ENCODE data around the gene MBTD1. TPM values are rescaled to one million over a fixed set of nuclear protein-coding genes. Genes with fewer than 3 reads are reported as not detected.

The MBTD1 gene
- total and polyA plus RNA-seq, 2 of the 8 experiments (the other 6 are each of a cell fraction or from before 2014, with no cell fraction given), result 20.3 to 51.4 TPM

DNA sequence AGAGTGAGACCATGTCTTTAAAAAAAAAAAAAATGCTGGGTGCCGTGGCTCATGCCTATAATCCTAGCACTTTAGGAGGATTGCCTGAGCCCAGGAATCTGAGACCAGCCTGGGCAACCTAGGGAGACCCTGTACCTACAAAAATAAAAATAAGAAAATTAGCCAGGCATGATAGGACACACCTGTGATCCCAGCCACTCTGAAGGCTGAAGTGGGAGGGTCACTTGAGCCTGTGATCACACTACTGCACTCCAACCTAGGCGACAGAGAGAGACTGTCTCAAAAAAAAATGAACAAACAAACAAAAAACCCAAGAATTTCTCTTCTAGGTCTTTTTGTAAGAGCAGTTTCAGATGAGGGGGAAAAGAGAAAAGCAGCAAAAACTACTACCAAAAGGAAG is 59.0 kb downstream of the MBTD1 start:
- Histone ChIP-seq H3K23ac (ENCODE audit: insufficient read length) (no peak overlapping the region), H2BK120ac (replicated peaks; ENCODE audit: low read depth, low read length) (no peak overlapping the region), H3K79me1 (ENCODE audit: low read depth, low read length) (no peaks in the 10 kb centered on the region), H3K23me2 (ENCODE audit: low read depth, low read length) (no peaks in the 10 kb centered on the region), H3K4me2 (ENCODE audit: insufficient read depth in 1 of 2, low read depth in 2 of 2, low read length in 2 of 2) (no peak overlapping the region), H4K91ac (replicated peaks; ENCODE audit: insufficient read length, low read length) (no peak overlapping the region), H3K4ac (replicated peaks; ENCODE audit: insufficient read length, low read depth, low read length) (no peak overlapping the region), H3K4me3 (ENCODE audit: extremely low read depth in 1 of 4, insufficient read depth in 2 of 4, low read depth in 3 of 4, low read length in 4 of 4) (no peak overlapping the region), H3K36me3 (ENCODE audit: control insufficient read depth in 2 of 4, insufficient read depth in 4 of 4, low read length in 3 of 4) (peaks cover 18 to 72% (median 49%) of the 10 kb centered on the region in 4 experiments), H3K4me1 (replicated peaks in 1 of 4; ENCODE audit: control insufficient read depth in 3 of 4, insufficient read depth in 4 of 4, low read length in 3 of 4) (no peaks in the 10 kb centered on the region), H4K5ac (ENCODE audit: insufficient read length, low read depth, low read length) (no peak overlapping the region), H2AFZ (ENCODE audit: low read length) (no peak overlapping the region), H3K18ac (ENCODE audit: extremely low read depth, low read length) (no peak overlapping the region), H2AK5ac (ENCODE audit: low read depth, low read length) (no peak overlapping the region), H3K9ac (replicated peaks in 1 of 4; ENCODE audit: extremely low read depth in 1 of 4, low read depth in 3 of 4, low read length in 3 of 4) (no peak overlapping the region), H2BK15ac (ENCODE audit: low read length) (no peak overlapping the region), H3K56ac (replicated peaks; ENCODE audit: insufficient read length, low read depth, low read length) (no peak overlapping the region), H3K9me3 (ENCODE audit: insufficient read depth in 2 of 2, low read depth in 1 of 2, low read length in 1 of 2) (no peaks in the 10 kb centered on the region), H3K79me2 (ENCODE audit: control insufficient read depth in 1 of 2, insufficient read depth in 2 of 2, low read length in 2 of 2) (no peaks in the 10 kb centered on the region), H4K8ac (ENCODE audit: extremely low read depth, insufficient read depth, low read length) (no peak overlapping the region), H2BK20ac (ENCODE audit: low read length) (no peak overlapping the region), H3K14ac (ENCODE audit: insufficient read length) (no peak overlapping the region), H2BK5ac (ENCODE audit: low read depth, low read length) (no peak overlapping the region), H3K27ac (ENCODE audit: low read depth, low read length) (no peak overlapping the region), H3K27me3 (replicated peaks in 1 of 4; ENCODE audit: control insufficient read depth in 3 of 4, extremely low read depth in 1 of 4, insufficient read depth in 3 of 4, low read length in 3 of 4) (no peaks in the 10 kb centered on the region), H2BK12ac (ENCODE audit: low read depth, low read length) (no peak overlapping the region), H4K20me1 (replicated peaks in 1 of 2; ENCODE audit: control insufficient read depth in 1 of 2, insufficient read depth in 2 of 2, low read length in 2 of 2) (no peaks in the 10 kb centered on the region)
- TF ChIP-seq SIN3A (conservative IDR thresholded peaks at IDR 0.05 in 1 of 2, IDR thresholded peaks at IDR 0.05 in 1 of 2; ENCODE audit: low read depth in 1 of 2, low read length in 2 of 2) (no peak), TAF7 (optimal IDR thresholded peaks at IDR 0.05; ENCODE audit: borderline replicate concordance, low read depth, low read length) (no peak), TCF12 (IDR thresholded peaks at IDR 0.05; ENCODE audit: low read depth, low read length) (no peak), EZH2 (IDR thresholded peaks at IDR 0.05; ENCODE audit: low read depth, low read length, severe bottlenecking) (no peak), ASH2L (IDR thresholded peaks at IDR 0.05; ENCODE audit: low read length) (no peak), RNF2 (IDR thresholded peaks at IDR 0.05; ENCODE audit: borderline replicate concordance, low read depth, low read length, missing control alignments, poor library complexity, severe bottlenecking) (no peak), NANOG (IDR thresholded peaks at IDR 0.05; ENCODE audit: insufficient read depth, low read depth, low read length, poor library complexity, severe bottlenecking) (no peak), JUN (IDR thresholded peaks at IDR 0.05; ENCODE audit: low read depth, low read length) (no peak)
- POLR2A ChIA-PET (ENCODE audit: partially characterized antibody), result no interaction called here
- 78% methylated on average over 2 of the region's 2 CpGs; no CpG with 5 or more reads in 1 of the 2 experiments for WGBS, 2 experiments (ENCODE audit: extremely low coverage in 1 of 2, insufficient coverage in 1 of 2, insufficient read length in 1 of 2, insufficient replicate concordance in 2 of 2, low coverage in 1 of 2, low lambda C conversion rate in 2 of 2, missing lambda C conversion rate in 1 of 2)
- no peak for DNase-seq (ENCODE audit: low read depth in 1 of 2, low spot score in 2 of 2)
- CTCF ChIA-PET (ENCODE audit: partially characterized antibody), result no interaction called here
- FAIRE-seq, result no peak
